Osteoblast (primary cell): ENCODE data around the gene OSBP2. TPM values are rescaled to one million over a fixed set of nuclear protein-coding genes. Genes with fewer than 3 reads are reported as not detected.

Experiments
- DNase-seq: peaks from one replicate; pipeline ENCODE4 v3.0.0; 2011; ENCODE audit warnings: low spot score, mixed read lengths; ENCODE audit not compliant: insufficient read length; ENCODE audit errors: missing footprints
- H2AFZ ChIP-seq: 2 replicates; pipeline ENCODE4 v1.6.0; 2011; ENCODE audit warnings: mild to moderate bottlenecking, low read length
- H3K27ac ChIP-seq: 2 replicates; pipeline ENCODE4 v1.5.1; 2011; ENCODE audit warnings: mild to moderate bottlenecking, low read depth, low read length, moderate library complexity
- H3K27me3 ChIP-seq: 2 replicates; pipeline ENCODE4 v1.6.0; 2012; ENCODE audit warnings: mild to moderate bottlenecking, control low read depth, inconsistent platforms, low read length, moderate library complexity; ENCODE audit not compliant: insufficient read depth
- H3K36me3 ChIP-seq: 2 replicates; pipeline ENCODE4 v1.5.1; 2011; ENCODE audit warnings: mild to moderate bottlenecking, low read length, control low read depth, moderate library complexity; ENCODE audit not compliant: insufficient read depth
- H3K4me1 ChIP-seq: 2 replicates; pipeline ENCODE4 v1.5.1; 2011; ENCODE audit warnings: mild to moderate bottlenecking, low read length, control low read depth, moderate library complexity; ENCODE audit not compliant: insufficient read depth
- H3K4me2 ChIP-seq: 2 replicates; pipeline ENCODE4 v1.6.0; 2011; ENCODE audit warnings: mild to moderate bottlenecking, low read length; ENCODE audit not compliant: insufficient read depth
- H3K4me3 ChIP-seq: fragments of 200-600 bp; sonication (generic); 3 replicates; pipeline ENCODE4 v1.5.1; 2012; ENCODE audit warnings: mild to moderate bottlenecking, low read length, inconsistent platforms; ENCODE audit not compliant: insufficient read depth
- H3K79me2 ChIP-seq: 2 replicates; pipeline ENCODE4 v1.6.0; 2012; ENCODE audit warnings: mild to moderate bottlenecking, low read length, control low read depth, inconsistent platforms; ENCODE audit not compliant: insufficient read depth
- H3K9me3 ChIP-seq: 2 replicates; pipeline ENCODE4 v1.5.1; 2011; ENCODE audit warnings: low read depth, low read length, control low read depth
- H4K20me1 ChIP-seq: 2 replicates; pipeline ENCODE4 v1.6.0; 2012; ENCODE audit warnings: mild to moderate bottlenecking, low read length, control low read depth; ENCODE audit not compliant: insufficient read depth
- total RNA-seq: library from RNA; depleted of rRNA; stranded (reverse); fragments of >200 nt; gene quantifications from 2 replicates; pipeline ENCODE4 v1.2.3, GENCODE V29; 2012
- TF ChIP-seq, protein P1 (sequence below): IDR thresholded peaks from 2 replicates; pipeline ENCODE4 v1.5.1; 2011; ENCODE audit warnings: mild to moderate bottlenecking, low read depth, low read length, moderate library complexity; ENCODE audit errors: extremely low read depth

Gene OSBP2
- total RNA-seq, 1 donor: 4.3 TPM

DNA sequence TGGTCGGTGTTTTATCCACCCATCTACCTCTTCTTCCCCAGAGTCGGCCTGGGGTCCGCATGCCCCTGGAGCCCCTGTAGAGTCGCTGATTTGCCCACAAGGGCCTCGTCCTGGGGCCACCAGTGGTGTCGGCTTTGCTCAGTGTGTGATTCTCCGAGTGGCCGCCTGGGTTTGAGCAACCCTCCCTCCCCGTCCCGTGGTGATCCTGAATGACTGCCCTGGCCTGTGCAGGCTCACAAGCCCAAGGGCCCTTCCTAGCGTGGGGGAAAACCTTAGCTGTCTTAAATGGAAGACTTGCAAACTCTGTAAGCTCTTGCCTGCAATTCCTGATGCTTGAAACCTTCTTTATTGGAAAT is 128.3 kb downstream of the OSBP2 start:
- H4K20me1 ChIP-seq: peaks cover 4% of the 10 kb centered on the region
- H2AFZ ChIP-seq: peak overlapping the region; percentile 80
- H3K4me2 ChIP-seq: peak overlapping the region; percentile 83
- no peaks in the 10 kb centered on the region for H3K36me3 ChIP-seq
- no peaks in the 10 kb centered on the region for H3K79me2 ChIP-seq
- peak overlapping the region; percentile 74 for H3K4me3 ChIP-seq
- DNase-seq: peak; percentile 95
- H3K9me3 ChIP-seq: no peaks in the 10 kb centered on the region
- TF ChIP-seq, protein P1, sequence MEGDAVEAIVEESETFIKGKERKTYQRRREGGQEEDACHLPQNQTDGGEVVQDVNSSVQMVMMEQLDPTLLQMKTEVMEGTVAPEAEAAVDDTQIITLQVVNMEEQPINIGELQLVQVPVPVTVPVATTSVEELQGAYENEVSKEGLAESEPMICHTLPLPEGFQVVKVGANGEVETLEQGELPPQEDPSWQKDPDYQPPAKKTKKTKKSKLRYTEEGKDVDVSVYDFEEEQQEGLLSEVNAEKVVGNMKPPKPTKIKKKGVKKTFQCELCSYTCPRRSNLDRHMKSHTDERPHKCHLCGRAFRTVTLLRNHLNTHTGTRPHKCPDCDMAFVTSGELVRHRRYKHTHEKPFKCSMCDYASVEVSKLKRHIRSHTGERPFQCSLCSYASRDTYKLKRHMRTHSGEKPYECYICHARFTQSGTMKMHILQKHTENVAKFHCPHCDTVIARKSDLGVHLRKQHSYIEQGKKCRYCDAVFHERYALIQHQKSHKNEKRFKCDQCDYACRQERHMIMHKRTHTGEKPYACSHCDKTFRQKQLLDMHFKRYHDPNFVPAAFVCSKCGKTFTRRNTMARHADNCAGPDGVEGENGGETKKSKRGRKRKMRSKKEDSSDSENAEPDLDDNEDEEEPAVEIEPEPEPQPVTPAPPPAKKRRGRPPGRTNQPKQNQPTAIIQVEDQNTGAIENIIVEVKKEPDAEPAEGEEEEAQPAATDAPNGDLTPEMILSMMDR: no peak
- H3K27me3 ChIP-seq: peaks cover 19% of the 10 kb centered on the region
- H3K4me1 ChIP-seq: peaks cover 11% of the 10 kb centered on the region
- H3K27ac ChIP-seq: no peak overlapping the region

- no peak overlapping the region for H3K27ac ChIP-seq
Measured at GRCh38 chr22:30824096-30824495, 129.4 kb downstream of the OSBP2 start.

DNA sequence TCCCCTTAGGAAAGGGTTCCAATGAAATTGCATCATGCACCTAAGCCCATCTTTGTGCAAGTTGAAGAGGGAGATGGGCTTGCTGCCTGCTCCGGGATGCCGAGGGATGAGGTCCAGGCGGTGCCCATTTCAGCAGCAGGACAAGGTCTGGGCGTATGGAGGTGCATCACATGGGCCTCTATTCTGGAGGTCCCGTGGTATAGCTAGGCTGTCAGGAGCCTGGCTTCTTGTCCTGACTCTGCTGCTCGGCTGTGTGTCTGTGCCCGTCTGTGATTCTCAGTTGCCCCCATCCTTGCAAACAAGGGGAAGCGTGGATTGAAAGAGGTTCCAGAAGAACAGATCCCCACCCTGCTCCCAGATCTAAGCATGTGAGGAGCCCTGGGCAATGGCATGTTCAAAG is 130.0 kb downstream of the OSBP2 start:
- Histone ChIP-seq H3K27me3 (peaks cover 19% of the 10 kb centered on the region), H3K4me1 (peaks cover 15% of the 10 kb centered on the region), H2AFZ (no peak overlapping the region), H3K4me3 (no peak overlapping the region), H4K20me1 (peaks cover 4% of the 10 kb centered on the region), H3K9me3 (no peaks in the 10 kb centered on the region), H3K27ac (no peak overlapping the region), H3K36me3 (no peaks in the 10 kb centered on the region), H3K4me2 (no peak overlapping the region), H3K79me2 (no peaks in the 10 kb centered on the region)
- TF ChIP-seq, protein P1: no peak
- peak; percentile 41 for DNase-seq

More at GRCh38 chr22:30824096-30824495, 129.4 kb downstream of the OSBP2 start:
- DNase-seq: peak; percentile 18
- H3K36me3 ChIP-seq: no peaks in the 10 kb centered on the region
- H3K27me3 ChIP-seq: peaks cover 19% of the 10 kb centered on the region
- no peaks in the 10 kb centered on the region for H3K9me3 ChIP-seq
- no peak overlapping the region for H3K4me3 ChIP-seq
- H3K4me2 ChIP-seq: no peak overlapping the region
- peaks cover 11% of the 10 kb centered on the region for H3K4me1 ChIP-seq
- H4K20me1 ChIP-seq: peaks cover 4% of the 10 kb centered on the region
- no peak overlapping the region for H2AFZ ChIP-seq
- TF ChIP-seq, protein P1: no peak
- no peaks in the 10 kb centered on the region for H3K79me2 ChIP-seq

GRCh38 chr22:30825711-30826505 is 131.2 kb downstream of the OSBP2 start:
- DNase-seq: peak; percentile 59
- no peaks in the 10 kb centered on the region for H3K79me2 ChIP-seq

More at GRCh38 chr22:30825711-30826505, 131.2 kb downstream of the OSBP2 start:
- Histone ChIP-seq H3K27ac (no peak overlapping the region), H3K36me3 (no peaks in the 10 kb centered on the region), H3K4me3 (no peak overlapping the region), H4K20me1 (peaks cover 4% of the 10 kb centered on the region), H2AFZ (no peak overlapping the region), H3K4me2 (no peak overlapping the region), H3K4me1 (peaks cover 25% of the 10 kb centered on the region), H3K9me3 (no peaks in the 10 kb centered on the region), H3K27me3 (peaks cover 19% of the 10 kb centered on the region)
- TF ChIP-seq, protein P1: no peak
